ENCODE results near the gene C9orf50.

Gene C9orf50

DNA sequence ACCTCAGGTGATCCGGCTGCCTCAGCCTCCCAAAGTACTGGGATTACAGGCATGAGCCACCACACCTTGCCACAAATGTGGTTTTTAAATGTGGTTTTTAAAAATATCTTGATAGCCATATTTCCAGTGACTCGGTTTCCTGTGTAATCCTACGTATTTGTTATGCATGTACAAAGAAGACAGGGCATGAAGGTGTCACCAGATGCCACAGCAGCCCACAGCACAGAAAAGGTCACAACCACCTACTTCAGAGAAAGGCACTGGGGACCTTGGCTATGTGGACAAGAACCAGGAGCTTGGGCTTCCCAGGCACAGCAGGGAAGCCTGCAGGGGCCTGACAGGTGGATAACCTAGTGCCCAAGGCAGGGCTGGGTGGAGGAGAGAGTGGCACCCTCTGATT, 38.0 kb downstream of the C9orf50 start:
- H3K36me3 ChIP-seq (ENCODE audit: control insufficient read depth in 1 of 2, insufficient read depth in 2 of 2, low read length in 2 of 2), result no peaks in the 10 kb centered on the region
- no peak overlapping the region for H3K27ac ChIP-seq (ENCODE audit: low read length)
- no peaks in the 10 kb centered on the region for H3K9me3 ChIP-seq (ENCODE audit: control insufficient read depth in 1 of 2, low read length in 2 of 2)
- H3K27me3 ChIP-seq (ENCODE audit: low read depth, low read length), result no peaks in the 10 kb centered on the region
- no peak overlapping the region for H3K4me3 ChIP-seq (ENCODE audit: low read depth in 1 of 2, low read length in 2 of 2)
- H3K4me1 ChIP-seq (ENCODE audit: control insufficient read depth in 1 of 2, insufficient read depth in 2 of 2, low read length in 2 of 2), result peaks cover 0 to 5% of the 10 kb centered on the region in 2 donors

DNA sequence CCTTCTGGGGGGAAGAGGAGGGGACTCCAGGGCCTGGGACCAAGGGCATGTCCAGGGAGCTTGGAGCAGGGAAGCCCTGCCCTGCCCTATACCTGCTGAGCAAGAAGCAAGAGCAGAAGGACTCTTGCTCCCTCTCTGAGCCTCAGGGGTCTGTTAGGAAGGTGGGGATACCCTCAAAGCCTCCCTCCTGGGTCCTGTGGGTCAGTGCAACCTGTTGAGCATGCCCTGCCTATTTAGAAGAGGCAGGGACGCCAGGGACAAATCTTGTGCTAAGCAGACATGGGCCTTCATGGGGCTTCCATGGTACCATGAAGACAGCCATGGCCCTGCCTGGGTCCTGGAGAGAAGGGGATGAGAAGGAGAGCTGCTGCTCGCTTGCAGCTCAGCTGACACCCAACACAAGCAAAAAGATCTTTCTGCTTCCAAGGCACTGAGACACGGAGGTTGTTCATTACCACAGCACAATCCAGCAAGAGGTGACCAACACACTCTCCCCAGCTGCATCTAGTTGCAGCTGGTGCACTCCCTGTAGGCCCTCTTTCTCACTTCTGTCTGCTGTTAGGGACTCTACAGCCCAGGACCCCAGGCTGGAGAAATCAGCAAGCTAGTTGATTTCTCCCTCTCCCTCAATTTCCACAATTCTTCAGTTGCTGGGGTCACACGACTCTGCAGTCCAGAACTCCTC, 39.3 kb downstream of the C9orf50 start:
- Histone ChIP-seq H3K27me3 (ENCODE audit: low read depth, low read length) (no peaks in the 10 kb centered on the region), H3K4me3 (ENCODE audit: low read depth in 1 of 2, low read length in 2 of 2) (no peak overlapping the region), H3K4me1 (ENCODE audit: control insufficient read depth in 1 of 2, insufficient read depth in 2 of 2, low read length in 2 of 2) (peaks cover 0 to 5% of the 10 kb centered on the region in 2 donors), H3K36me3 (ENCODE audit: control insufficient read depth in 1 of 2, insufficient read depth in 2 of 2, low read length in 2 of 2) (no peaks in the 10 kb centered on the region), H3K9me3 (ENCODE audit: control insufficient read depth in 1 of 2, low read length in 2 of 2) (no peaks in the 10 kb centered on the region), H3K27ac (ENCODE audit: low read length) (no peak overlapping the region)

DNA sequence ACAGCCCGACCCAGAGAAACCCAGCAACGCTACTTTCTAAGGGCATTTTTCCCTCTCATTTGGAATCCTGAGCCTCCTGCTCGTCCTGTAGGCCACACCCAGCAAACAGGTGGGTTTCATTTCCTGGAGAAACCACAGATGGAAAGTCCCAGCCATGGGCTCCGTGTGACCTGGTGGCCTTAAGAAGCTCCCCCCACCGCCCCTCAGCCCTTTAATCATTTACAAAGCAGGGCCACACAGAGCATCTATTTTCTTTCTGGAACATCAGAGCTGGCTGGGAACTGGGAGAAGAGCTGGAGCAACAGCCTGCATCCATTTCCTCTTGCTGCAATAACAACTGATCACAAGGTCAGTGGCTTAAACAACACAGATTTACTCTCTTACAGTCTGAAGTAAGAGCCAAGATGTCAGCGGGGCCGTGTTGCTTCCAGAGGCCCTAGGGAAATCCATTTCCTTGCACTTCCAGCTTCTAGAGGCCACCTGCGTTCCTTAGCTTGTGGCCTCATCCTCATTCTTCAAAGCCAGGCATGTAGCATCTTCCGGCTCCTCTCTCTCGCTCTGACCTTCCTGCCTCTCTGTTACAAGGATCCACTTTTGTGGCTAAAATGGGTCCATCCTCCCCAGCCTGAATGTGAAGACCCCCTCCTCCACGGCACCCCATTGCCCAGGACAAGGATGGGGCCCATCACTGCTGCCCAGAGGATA, 40.5 kb downstream of the C9orf50 start:
- H3K36me3 ChIP-seq (ENCODE audit: control insufficient read depth in 1 of 2, insufficient read depth in 2 of 2, low read length in 2 of 2), result no peaks in the 10 kb centered on the region
- H3K9me3 ChIP-seq (ENCODE audit: control insufficient read depth in 1 of 2, low read length in 2 of 2), result no peaks in the 10 kb centered on the region
- H3K4me3 ChIP-seq (ENCODE audit: low read depth in 1 of 2, low read length in 2 of 2), result no peak overlapping the region
- peaks cover 0 to 5% of the 10 kb centered on the region in 2 donors for H3K4me1 ChIP-seq (ENCODE audit: control insufficient read depth in 1 of 2, insufficient read depth in 2 of 2, low read length in 2 of 2)
- no peak overlapping the region for H3K27ac ChIP-seq (ENCODE audit: low read length)
- H3K27me3 ChIP-seq (ENCODE audit: low read depth, low read length), result no peaks in the 10 kb centered on the region

DNA sequence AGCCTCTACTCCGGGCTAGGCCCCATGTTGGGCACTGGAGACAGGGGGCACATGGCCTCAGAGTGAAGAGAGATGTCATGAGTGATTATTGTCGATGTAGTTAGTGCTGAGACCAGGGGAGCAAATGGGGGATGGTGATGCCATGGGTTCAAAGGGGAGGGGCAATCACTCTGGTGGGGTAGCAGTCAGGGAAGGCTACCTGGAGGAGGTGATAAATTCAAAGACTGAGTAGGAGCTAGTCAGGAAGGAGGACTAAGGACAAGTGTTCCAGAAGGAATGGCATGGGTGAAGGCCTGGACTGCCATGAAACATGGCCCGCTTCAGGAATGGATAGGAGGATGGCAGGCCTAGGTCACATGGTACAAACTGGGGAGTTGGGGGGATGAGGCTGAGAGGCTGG, 41.6 kb downstream of the C9orf50 start:
- Histone ChIP-seq H3K27ac (ENCODE audit: low read length) (no peak overlapping the region), H3K27me3 (ENCODE audit: low read depth, low read length) (no peaks in the 10 kb centered on the region), H3K36me3 (ENCODE audit: control insufficient read depth in 1 of 2, insufficient read depth in 2 of 2, low read length in 2 of 2) (no peaks in the 10 kb centered on the region), H3K9me3 (ENCODE audit: control insufficient read depth in 1 of 2, low read length in 2 of 2) (no peaks in the 10 kb centered on the region), H3K4me1 (ENCODE audit: control insufficient read depth in 1 of 2, insufficient read depth in 2 of 2, low read length in 2 of 2) (peaks cover 0 to 3% of the 10 kb centered on the region in 2 donors), H3K4me3 (ENCODE audit: low read depth in 1 of 2, low read length in 2 of 2) (no peak overlapping the region)

DNA sequence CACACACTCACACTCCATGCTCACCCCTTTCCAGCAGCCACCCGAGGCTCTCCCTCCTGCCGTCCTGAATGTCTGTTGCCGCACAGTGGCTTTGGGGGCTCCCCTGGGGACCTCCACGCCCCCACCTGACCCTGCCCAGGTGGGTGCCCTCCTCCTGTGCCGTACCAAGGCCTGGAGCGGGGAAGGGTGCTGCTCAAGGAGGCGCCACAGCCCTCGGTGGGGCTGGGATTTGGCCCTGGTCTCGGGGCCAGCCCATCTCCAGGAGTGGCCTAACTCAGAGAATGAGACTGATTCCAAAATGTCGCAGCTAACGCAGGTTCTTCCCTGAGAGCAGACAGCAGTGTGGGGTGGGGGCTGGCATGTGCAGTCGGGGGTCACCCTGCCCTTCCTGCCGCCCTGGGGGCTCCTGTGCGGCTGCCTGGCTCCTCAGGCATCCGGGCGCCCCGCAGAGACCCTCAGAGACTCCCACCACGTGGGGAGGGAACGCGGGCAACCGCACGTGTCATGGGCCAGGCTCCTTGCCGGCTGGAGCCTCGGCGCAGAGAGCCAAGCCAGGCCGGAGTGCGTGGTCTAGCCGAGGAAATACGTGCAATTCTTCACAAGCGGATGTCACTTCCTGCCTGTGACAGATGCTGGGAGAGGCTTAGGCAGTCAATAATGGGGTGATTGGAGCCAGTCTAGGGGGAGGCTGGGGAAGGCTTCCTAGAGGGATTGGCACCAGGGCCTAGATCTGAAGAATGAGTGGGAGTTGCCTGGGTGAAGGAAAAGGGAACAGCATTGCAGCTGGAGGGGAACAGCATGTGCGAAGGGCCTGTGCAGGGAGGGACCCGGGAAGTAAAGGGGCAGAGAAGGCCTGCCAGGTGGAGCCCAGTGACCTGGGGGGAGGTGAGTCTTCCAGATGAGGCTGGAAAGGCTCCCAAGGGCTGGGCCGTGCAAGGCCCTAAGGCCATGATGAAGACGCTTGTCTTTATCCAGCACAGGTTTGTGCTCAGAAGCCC, 44.1 kb downstream of the C9orf50 start:
- no peaks in the 10 kb centered on the region for H3K36me3 ChIP-seq (ENCODE audit: control insufficient read depth in 1 of 2, insufficient read depth in 2 of 2, low read length in 2 of 2)
- H3K9me3 ChIP-seq (ENCODE audit: control insufficient read depth in 1 of 2, low read length in 2 of 2), result no peaks in the 10 kb centered on the region
- no peaks in the 10 kb centered on the region for H3K27me3 ChIP-seq (ENCODE audit: low read depth, low read length)
- H3K27ac ChIP-seq (ENCODE audit: low read length), result no peak overlapping the region
- H3K4me3 ChIP-seq (ENCODE audit: low read depth in 1 of 2, low read length in 2 of 2), result no peak overlapping the region
- no peaks in the 10 kb centered on the region for H3K4me1 ChIP-seq (ENCODE audit: control insufficient read depth in 1 of 2, insufficient read depth in 2 of 2, low read length in 2 of 2)

DNA sequence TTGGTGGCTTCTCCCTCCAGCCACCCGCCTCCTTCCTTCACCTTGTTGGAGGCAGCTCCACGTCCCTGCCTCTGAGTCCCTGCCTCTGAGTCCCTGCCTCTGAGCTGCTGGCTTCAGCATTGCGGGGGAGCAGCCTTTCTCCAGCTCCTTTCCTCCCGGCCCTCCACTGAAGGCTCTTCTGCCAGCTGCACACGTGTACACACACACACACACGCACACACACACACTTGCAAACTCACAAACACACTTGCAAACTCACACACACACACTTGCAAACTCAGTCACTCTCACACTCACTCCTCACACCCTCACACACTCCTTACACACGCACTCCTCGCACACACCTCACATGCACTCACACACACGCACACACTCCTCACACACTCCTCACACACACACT, 45.1 kb downstream of the C9orf50 start:
- Histone ChIP-seq H3K27ac (ENCODE audit: low read length) (no peak overlapping the region), H3K4me1 (ENCODE audit: control insufficient read depth in 1 of 2, insufficient read depth in 2 of 2, low read length in 2 of 2) (peaks cover 4% of the 10 kb centered on the region in 2 donors), H3K4me3 (ENCODE audit: low read depth in 1 of 2, low read length in 2 of 2) (no peak overlapping the region), H3K27me3 (ENCODE audit: low read depth, low read length) (no peaks in the 10 kb centered on the region), H3K36me3 (ENCODE audit: control insufficient read depth in 1 of 2, insufficient read depth in 2 of 2, low read length in 2 of 2) (no peaks in the 10 kb centered on the region), H3K9me3 (ENCODE audit: control insufficient read depth in 1 of 2, low read length in 2 of 2) (no peaks in the 10 kb centered on the region)

DNA sequence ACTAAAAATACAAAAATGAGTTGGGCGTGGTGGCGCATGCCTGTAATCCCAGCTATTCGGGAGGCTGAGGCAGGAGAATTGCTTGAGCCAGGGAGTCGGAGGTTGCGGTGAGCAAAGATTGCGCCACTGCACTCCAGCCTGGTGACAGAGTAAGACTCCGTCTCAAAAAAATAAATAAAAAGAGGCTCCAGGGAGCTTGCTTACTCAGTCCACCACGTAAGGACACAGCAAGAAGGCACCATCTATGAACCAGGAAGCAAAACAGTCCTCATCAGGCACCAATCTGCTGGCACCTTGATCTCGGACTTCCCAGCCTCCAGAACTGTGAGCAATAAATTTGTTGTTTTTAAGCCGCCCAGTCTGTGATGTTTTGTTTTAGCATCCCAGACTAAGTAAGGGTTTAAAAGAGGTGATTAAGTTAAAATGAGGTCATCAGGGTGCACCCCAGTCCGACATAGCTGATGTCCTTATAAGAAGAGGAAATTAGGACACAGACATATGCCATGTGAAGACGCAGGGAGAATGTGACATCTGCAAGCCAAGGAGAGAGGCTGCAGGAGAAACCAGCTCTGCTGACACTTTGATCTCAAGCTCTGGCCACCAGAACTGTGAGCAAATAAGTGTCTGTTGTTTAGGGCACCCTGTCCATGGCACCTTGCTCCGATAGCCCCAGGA, 45.9 kb downstream of the C9orf50 start:
- H3K9me3 ChIP-seq (ENCODE audit: control insufficient read depth in 1 of 2, low read length in 2 of 2), result no peaks in the 10 kb centered on the region
- H3K27me3 ChIP-seq (ENCODE audit: low read depth, low read length), result no peaks in the 10 kb centered on the region
- H3K4me1 ChIP-seq (ENCODE audit: control insufficient read depth in 1 of 2, insufficient read depth in 2 of 2, low read length in 2 of 2), result peaks cover 11 to 12% of the 10 kb centered on the region in 2 donors
- no peak overlapping the region for H3K27ac ChIP-seq (ENCODE audit: low read length)
- H3K36me3 ChIP-seq (ENCODE audit: control insufficient read depth in 1 of 2, insufficient read depth in 2 of 2, low read length in 2 of 2), result no peaks in the 10 kb centered on the region
- no peak overlapping the region for H3K4me3 ChIP-seq (ENCODE audit: low read depth in 1 of 2, low read length in 2 of 2)

DNA sequence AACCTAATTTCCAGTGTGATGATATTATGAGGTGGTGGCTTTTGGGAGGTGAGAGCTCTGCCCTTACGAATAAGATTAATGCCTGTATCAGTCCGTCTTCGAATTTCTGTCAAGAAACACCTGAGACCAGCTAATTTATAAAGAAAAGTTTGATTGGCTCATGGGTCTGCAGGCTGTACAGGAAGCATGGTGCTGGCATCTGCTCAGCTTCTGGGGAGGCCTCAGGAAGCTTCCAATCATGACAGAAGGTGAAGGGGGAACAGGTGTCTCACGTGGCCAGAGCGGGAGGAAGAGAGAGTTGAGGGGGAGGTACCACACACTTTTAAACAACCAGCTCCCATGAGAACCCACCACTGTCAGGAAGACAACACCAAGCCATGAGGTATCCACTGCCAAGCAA, 46.9 kb downstream of the C9orf50 start:
- Histone ChIP-seq H3K27ac (ENCODE audit: low read length) (no peak overlapping the region), H3K27me3 (ENCODE audit: low read depth, low read length) (no peaks in the 10 kb centered on the region), H3K4me3 (ENCODE audit: low read depth in 1 of 2, low read length in 2 of 2) (no peak overlapping the region), H3K9me3 (ENCODE audit: control insufficient read depth in 1 of 2, low read length in 2 of 2) (no peaks in the 10 kb centered on the region), H3K36me3 (ENCODE audit: control insufficient read depth in 1 of 2, insufficient read depth in 2 of 2, low read length in 2 of 2) (no peaks in the 10 kb centered on the region), H3K4me1 (ENCODE audit: control insufficient read depth in 1 of 2, insufficient read depth in 2 of 2, low read length in 2 of 2) (peaks cover 12 to 19% of the 10 kb centered on the region in 2 donors)

DNA sequence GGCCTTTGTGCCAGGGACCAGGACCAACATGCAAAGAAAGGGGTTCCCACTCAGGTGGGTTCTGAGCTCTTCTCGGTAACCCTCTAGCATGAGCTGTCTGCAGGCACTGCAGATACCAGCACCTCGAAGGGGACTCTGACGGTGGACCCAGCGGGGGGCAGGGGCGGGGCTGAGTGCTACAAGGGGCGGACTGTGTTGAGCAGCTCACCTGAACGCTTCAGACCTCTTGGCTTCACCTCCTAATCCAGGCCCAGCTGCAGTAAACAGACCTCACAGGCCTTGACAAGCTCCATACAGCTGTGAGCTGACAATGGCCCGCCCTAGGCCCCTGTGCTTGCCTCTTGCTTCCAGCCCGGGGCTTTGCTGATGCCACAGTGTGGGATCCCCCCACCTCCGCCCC, 48.4 kb downstream of the C9orf50 start:
- Histone ChIP-seq H3K4me1 (ENCODE audit: control insufficient read depth in 1 of 2, insufficient read depth in 2 of 2, low read length in 2 of 2) (peaks cover 12 to 28% of the 10 kb centered on the region in 2 donors), H3K27ac (ENCODE audit: low read length) (no peak overlapping the region), H3K9me3 (ENCODE audit: control insufficient read depth in 1 of 2, low read length in 2 of 2) (no peaks in the 10 kb centered on the region), H3K4me3 (ENCODE audit: low read depth in 1 of 2, low read length in 2 of 2) (no peak overlapping the region), H3K36me3 (ENCODE audit: control insufficient read depth in 1 of 2, insufficient read depth in 2 of 2, low read length in 2 of 2) (no peaks in the 10 kb centered on the region), H3K27me3 (ENCODE audit: low read depth, low read length) (no peaks in the 10 kb centered on the region)

DNA sequence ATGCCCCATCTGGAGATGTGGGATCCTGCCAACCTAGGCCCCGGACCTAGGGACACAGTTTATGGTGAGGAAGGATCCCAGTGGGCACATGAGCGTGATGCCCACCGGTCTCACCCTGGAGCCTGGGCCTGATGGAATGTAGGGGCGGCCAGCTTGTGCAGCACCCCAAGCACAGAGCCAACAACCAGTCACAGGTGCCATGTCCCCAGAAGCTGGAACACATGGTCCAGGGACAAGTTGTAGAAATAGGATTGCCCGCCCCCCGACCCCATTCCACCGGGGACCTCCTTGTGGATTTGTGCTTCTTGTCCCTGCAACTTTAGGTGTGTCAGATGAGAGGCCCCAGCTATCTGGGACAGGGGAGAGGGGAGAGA, 48.9 kb downstream of the C9orf50 start:
- H3K4me3 ChIP-seq (ENCODE audit: low read depth in 1 of 2, low read length in 2 of 2), result no peak overlapping the region
- no peaks in the 10 kb centered on the region for H3K9me3 ChIP-seq (ENCODE audit: control insufficient read depth in 1 of 2, low read length in 2 of 2)
- no peaks in the 10 kb centered on the region for H3K27me3 ChIP-seq (ENCODE audit: low read depth, low read length)
- peaks cover 12 to 30% of the 10 kb centered on the region in 2 donors for H3K4me1 ChIP-seq (ENCODE audit: control insufficient read depth in 1 of 2, insufficient read depth in 2 of 2, low read length in 2 of 2)
- no peak overlapping the region for H3K27ac ChIP-seq (ENCODE audit: low read length)
- H3K36me3 ChIP-seq (ENCODE audit: control insufficient read depth in 1 of 2, insufficient read depth in 2 of 2, low read length in 2 of 2), result no peaks in the 10 kb centered on the region
